Measurements from ENCODE around the gene SLPI. TPM values are rescaled to one million over a fixed set of nuclear protein-coding genes. Genes with fewer than 3 reads are reported as not detected.

SLPI gene
- total RNA-seq, 1 experiment from 2014 or later = 5.4 TPM

Other genes starting within 250 kb of the SLPI start
- not detected for gene KCNS1, start 153.4 kb downstream of the SLPI start, total RNA-seq (2021; ENCODE audit: unreplicated experiment)
- not detected for gene WFDC5, start 139.4 kb downstream of the SLPI start, total RNA-seq (2021; ENCODE audit: unreplicated experiment)
- not detected for gene WFDC12, start 130.1 kb downstream of the SLPI start, total RNA-seq (2021; ENCODE audit: unreplicated experiment)
- gene PI3, start 79.7 kb downstream of the SLPI start, total RNA-seq (2021; ENCODE audit: unreplicated experiment) = not detected
- gene SEMG1, start 47.5 kb downstream of the SLPI start, total RNA-seq (2021; ENCODE audit: unreplicated experiment) = not detected
- not detected for gene SEMG2, start 33.2 kb downstream of the SLPI start, total RNA-seq (2021; ENCODE audit: unreplicated experiment)
- not detected for gene RBPJL, start 52.3 kb upstream of the SLPI start, total RNA-seq (2021; ENCODE audit: unreplicated experiment)
- 0.64 TPM for gene MATN4, start 53.7 kb upstream of the SLPI start, total RNA-seq (2021; ENCODE audit: unreplicated experiment)
- 100 TPM for gene SDC4, start 93.9 kb upstream of the SLPI start, total RNA-seq (2021; ENCODE audit: unreplicated experiment)
- gene SYS1, start 108.6 kb upstream of the SLPI start, total RNA-seq (2021; ENCODE audit: unreplicated experiment) = 20.5 TPM
- gene TP53TG5, start 123.8 kb upstream of the SLPI start, total RNA-seq (2021; ENCODE audit: unreplicated experiment) = 0.76 TPM
- gene DBNDD2, start 153.7 kb upstream of the SLPI start, total RNA-seq (2021; ENCODE audit: unreplicated experiment) = 44.2 TPM
- 71.4 TPM for gene PIGT, start 161.6 kb upstream of the SLPI start, total RNA-seq (2021; ENCODE audit: unreplicated experiment)
- gene WFDC2, start 215.2 kb upstream of the SLPI start, total RNA-seq (2021; ENCODE audit: unreplicated experiment) = 1.1 TPM

Measured in HCT116 (cell line).